Activated CD8-positive, alpha-beta memory T cell treated with anti-CD3 and anti-CD28 coated beads, Interleukin-2, amount 10 ng/mL, durations not matched to agents 7 days and 5 days (primary cell): ENCODE data around the gene CUL4B. TPM values are rescaled to one million over a fixed set of nuclear protein-coding genes. Genes with fewer than 3 reads are reported as not detected.
A peak's percentile ranks its signal among the peaks of the same experiment; 100 is the strongest.

Source experiments
- ATAC-seq: fragments of 150-1000 bp; cut with Tn5 transposase; one replicate; pipeline ENCODE4 v1.10.0; 2021; ENCODE audit warnings: moderate library complexity
- CTCF ChIA-PET: fragments of 350-600 bp; sonication (Branson Sonifier 250); formaldehyde crosslinking; loops from one replicate; lab custom pipeline; 2021; ENCODE audit warnings: antibody characterized with exemption; lab: Charles Lee
- DNase-seq: peaks from one replicate; pipeline ENCODE4 v3.0.0-alpha.2; 2020
- H3K27ac Mint-ChIP-seq: one replicate; pipeline ENCODE4 v1.8.0; 2021; ENCODE audit warnings: mild to moderate bottlenecking, mixed read lengths
- H3K27me3 Mint-ChIP-seq: one replicate; pipeline ENCODE4 v1.8.0; 2021; ENCODE audit warnings: mixed read lengths
- H3K36me3 Mint-ChIP-seq: one replicate; pipeline ENCODE4 v1.8.0; 2021; ENCODE audit warnings: mild to moderate bottlenecking, mixed read lengths
- H3K4me1 Mint-ChIP-seq: one replicate; pipeline ENCODE4 v1.8.0; 2021; ENCODE audit warnings: mixed read lengths
- H3K4me3 Mint-ChIP-seq: one replicate; pipeline ENCODE4 v1.8.0; 2021; ENCODE audit warnings: mild to moderate bottlenecking, moderate library complexity, mixed read lengths
- H3K9me3 Mint-ChIP-seq: one replicate; pipeline ENCODE4 v1.8.0; 2022; ENCODE audit warnings: low read depth, mixed read lengths
- total RNA-seq, 2 experiments: library from RNA; stranded (reverse); gene quantifications; one replicate each; pipeline ENCODE4 v1.2.3, GENCODE V29; 2021

CUL4B gene
- total RNA-seq, 2 experiments from 2014 or later = 31.1 to 32.9 TPM

DNA sequence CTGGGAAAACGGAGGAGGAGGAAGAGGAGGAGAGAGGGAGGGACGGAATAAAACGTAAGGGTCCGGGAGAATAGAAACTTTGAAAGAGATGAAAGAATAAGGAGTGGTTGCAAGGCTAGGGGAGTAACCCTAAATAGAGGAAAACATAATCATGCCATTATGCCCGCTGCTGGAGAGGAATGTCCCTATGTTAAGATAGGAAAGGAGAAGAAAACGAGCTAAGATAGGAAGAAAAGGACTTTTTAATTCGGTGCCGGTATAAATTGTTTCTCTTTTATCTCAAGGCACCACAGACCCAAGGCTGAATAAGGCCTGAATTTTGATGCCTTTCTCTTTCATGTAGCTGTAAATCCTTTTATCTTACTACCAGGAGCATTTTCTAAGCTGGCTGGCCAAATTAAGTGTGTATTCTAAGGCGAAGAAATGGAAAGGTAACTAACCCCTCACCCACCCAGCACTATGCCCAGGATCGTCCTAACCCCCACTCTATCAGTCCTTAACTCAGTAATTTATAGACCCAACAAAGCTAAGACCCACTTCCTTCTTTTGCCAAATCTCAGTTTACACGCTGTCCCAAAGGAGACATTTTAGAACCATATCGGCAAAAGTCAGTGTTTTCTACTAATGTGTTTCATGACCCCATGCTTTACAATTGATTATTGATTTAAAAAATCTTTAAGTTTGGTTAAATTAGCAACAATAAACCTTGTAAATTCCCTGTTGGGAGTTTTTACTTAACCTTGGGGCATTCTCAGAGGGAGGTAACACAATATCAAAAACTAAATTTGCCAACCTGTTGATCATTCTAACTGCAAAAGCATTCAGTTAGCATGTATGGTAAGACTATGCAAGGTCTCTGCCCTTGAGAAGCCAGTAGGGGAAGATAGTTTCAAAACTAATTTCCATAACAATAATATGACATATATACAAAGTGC lies 1.1 kb upstream of the CUL4B start:
- H3K36me3 Mint-ChIP-seq = peaks cover 3% of the 10 kb centered on the region
- H3K4me1 Mint-ChIP-seq = peaks cover 18% of the 10 kb centered on the region
- no peaks in the 10 kb centered on the region for H3K9me3 Mint-ChIP-seq
- peak overlapping the region; percentile 91 for H3K4me3 Mint-ChIP-seq
- no peak for ATAC-seq
- H3K27me3 Mint-ChIP-seq = no peaks in the 10 kb centered on the region
- peak overlapping the region; percentile 89 for H3K27ac Mint-ChIP-seq
- DNase-seq = no peak
- CTCF ChIA-PET = interaction anchor here (2.6 kb wide), 1 partner anchor 42 kb away, joined by 12 read pairs; the partner anchor contains the start of gene MCTS1

- H3K4me3 Mint-ChIP-seq = peak overlapping the region; percentile 91
- H3K4me1 Mint-ChIP-seq = peaks cover 21% of the 10 kb centered on the region
- H3K36me3 Mint-ChIP-seq = peaks cover 7% of the 10 kb centered on the region
Measured at GRCh38 chrX:120560405-120560841, 339 bp downstream of the CUL4B start.

DNA sequence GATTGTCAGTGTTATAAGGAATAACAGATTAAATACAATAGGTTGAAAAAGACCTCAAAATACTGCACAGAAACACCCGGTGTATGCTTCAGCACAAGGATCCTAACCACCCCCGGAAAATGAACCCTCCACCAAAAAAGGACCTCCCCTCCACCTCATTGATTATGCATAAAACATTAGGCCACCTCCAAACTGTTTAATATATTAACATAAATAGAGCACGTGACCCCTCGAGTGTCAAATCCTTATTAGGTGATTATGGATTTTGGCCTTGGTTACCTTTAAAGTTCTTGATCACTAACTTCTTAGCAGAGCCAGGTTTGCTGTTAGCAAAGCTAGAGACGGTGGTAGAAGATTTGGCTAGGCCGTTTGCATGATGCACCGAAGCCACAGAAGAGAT lies 958 bp downstream of the CUL4B start:
- Mint-ChIP-seq H3K4me1 (peaks cover 23% of the 10 kb centered on the region), H3K36me3 (peaks cover 9% of the 10 kb centered on the region), H3K9me3 (no peaks in the 10 kb centered on the region), H3K27ac (peak overlapping the region; percentile 89), H3K27me3 (no peaks in the 10 kb centered on the region), H3K4me3 (peak overlapping the region; percentile 91)
- no peak for ATAC-seq
- DNase-seq = no peak
- CTCF ChIA-PET = interaction anchor here (1.0 to 2.6 kb wide), 3 partner anchors 15 to 45 kb away, joined by 3 to 12 read pairs (median 3); partner anchors contain the start of gene MCTS1

More at GRCh38 chrX:120560405-120560841, 339 bp downstream of the CUL4B start:
- DNase-seq (peak; percentile 68), ATAC-seq (peak; percentile 38)
- no peaks in the 10 kb centered on the region for H3K27me3 Mint-ChIP-seq
- peak overlapping the region; percentile 89 for H3K27ac Mint-ChIP-seq
- CTCF ChIA-PET = interaction anchor here (1.0 to 2.6 kb wide), 3 partner anchors 16 to 44 kb away, joined by 3 to 12 read pairs (median 3); partner anchors contain the start of gene MCTS1
- no peaks in the 10 kb centered on the region for H3K9me3 Mint-ChIP-seq

GRCh38 chrX:120556251-120556650 lies 4.5 kb downstream of the CUL4B start:
- H3K9me3 Mint-ChIP-seq = no peaks in the 10 kb centered on the region
- no peaks in the 10 kb centered on the region for H3K27me3 Mint-ChIP-seq
- DNase-seq (no peak), ATAC-seq (no peak)
- H3K27ac Mint-ChIP-seq = no peak overlapping the region
- CTCF ChIA-PET = no interaction called here
- peaks cover 15% of the 10 kb centered on the region for H3K36me3 Mint-ChIP-seq
- H3K4me1 Mint-ChIP-seq = peaks cover 21% of the 10 kb centered on the region
- no peak overlapping the region for H3K4me3 Mint-ChIP-seq

- peaks cover 18% of the 10 kb centered on the region for H3K36me3 Mint-ChIP-seq
- CTCF ChIA-PET = no interaction called here
- ATAC-seq (peak; percentile 64), DNase-seq (no peak)
- no peaks in the 10 kb centered on the region for H3K9me3 Mint-ChIP-seq
- H3K4me1 Mint-ChIP-seq = peaks cover 23% of the 10 kb centered on the region
- H3K4me3 Mint-ChIP-seq = no peak overlapping the region
- H3K27ac Mint-ChIP-seq = peak overlapping the region; percentile 30
- no peaks in the 10 kb centered on the region for H3K27me3 Mint-ChIP-seq
Measured at GRCh38 chrX:120549483-120550452, 11.0 kb downstream of the CUL4B start.

DNA sequence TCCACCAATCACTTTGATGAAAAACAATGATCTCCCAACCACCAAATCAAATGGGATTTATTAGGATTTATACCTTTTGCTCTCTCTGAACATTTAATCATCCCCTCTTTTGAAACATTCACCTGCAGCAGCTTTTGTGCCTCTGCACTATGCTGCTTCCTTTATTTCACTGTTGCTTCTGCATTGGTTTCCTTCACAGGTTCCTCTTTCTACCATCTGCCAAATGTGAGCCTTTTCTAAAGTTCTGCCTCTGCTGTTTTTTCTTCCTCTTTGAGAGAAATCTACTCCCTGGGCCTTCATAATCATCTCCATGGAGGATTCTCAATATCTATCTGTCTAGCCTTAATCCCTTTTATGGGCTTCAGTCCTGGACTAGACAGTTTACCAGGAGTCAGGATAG lies 24.7 kb downstream of the CUL4B start:
- H3K9me3 Mint-ChIP-seq = no peaks in the 10 kb centered on the region
- H3K4me1 Mint-ChIP-seq = no peaks in the 10 kb centered on the region
- no peak for ATAC-seq
- no peak for DNase-seq
- no peak overlapping the region for H3K4me3 Mint-ChIP-seq
- CTCF ChIA-PET = no interaction called here
- H3K27ac Mint-ChIP-seq = peak overlapping the region; percentile 19
- H3K36me3 Mint-ChIP-seq = peaks cover 28% of the 10 kb centered on the region
- no peaks in the 10 kb centered on the region for H3K27me3 Mint-ChIP-seq

- peaks cover 25% of the 10 kb centered on the region for H3K36me3 Mint-ChIP-seq
- CTCF ChIA-PET = no interaction called here
- no peak for ATAC-seq
Measured at GRCh38 chrX:120534413-120535205, 26.2 kb downstream of the CUL4B start.

DNA sequence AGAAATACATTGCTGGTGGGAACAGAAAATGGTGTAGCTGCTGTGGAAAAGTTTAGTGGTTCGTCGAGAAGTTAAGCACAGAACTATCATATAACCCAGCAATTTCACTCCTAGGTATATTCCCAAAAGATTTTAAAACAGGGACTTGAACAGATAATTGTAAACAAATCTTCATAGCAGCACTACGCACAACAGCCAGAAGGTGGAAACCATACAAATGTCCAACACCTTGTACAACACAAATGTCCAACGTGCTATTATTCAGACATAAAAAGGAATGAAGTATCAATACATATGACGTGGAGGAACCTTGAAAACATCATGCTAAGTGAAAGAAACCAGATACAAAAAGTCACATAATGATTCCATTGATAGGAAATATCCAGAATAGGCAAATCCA lies 37.9 kb downstream of the CUL4B start:
- ATAC-seq (no peak), DNase-seq (no peak)
- no peak overlapping the region for H3K27ac Mint-ChIP-seq
- H3K9me3 Mint-ChIP-seq = no peaks in the 10 kb centered on the region
- H3K27me3 Mint-ChIP-seq = no peaks in the 10 kb centered on the region
- CTCF ChIA-PET = no interaction called here
- no peaks in the 10 kb centered on the region for H3K4me1 Mint-ChIP-seq
- H3K36me3 Mint-ChIP-seq = peaks cover 10% of the 10 kb centered on the region
- H3K4me3 Mint-ChIP-seq = no peak overlapping the region

More at GRCh38 chrX:120534413-120535205, 26.2 kb downstream of the CUL4B start:
- Mint-ChIP-seq H3K9me3 (no peaks in the 10 kb centered on the region), H3K4me3 (no peak overlapping the region), H3K27me3 (no peaks in the 10 kb centered on the region), H3K27ac (no peak overlapping the region), H3K4me1 (no peaks in the 10 kb centered on the region)
- no peak for DNase-seq

- no peak for ATAC-seq
- peaks cover 3% of the 10 kb centered on the region for H3K36me3 Mint-ChIP-seq
- no peaks in the 10 kb centered on the region for H3K4me1 Mint-ChIP-seq
- no peaks in the 10 kb centered on the region for H3K27me3 Mint-ChIP-seq
- DNase-seq = no peak
- no peaks in the 10 kb centered on the region for H3K9me3 Mint-ChIP-seq
- H3K4me3 Mint-ChIP-seq = no peak overlapping the region
- CTCF ChIA-PET = no interaction called here
- no peak overlapping the region for H3K27ac Mint-ChIP-seq
Measured at GRCh38 chrX:120517936-120518335, 42.8 kb downstream of the CUL4B start.

DNA sequence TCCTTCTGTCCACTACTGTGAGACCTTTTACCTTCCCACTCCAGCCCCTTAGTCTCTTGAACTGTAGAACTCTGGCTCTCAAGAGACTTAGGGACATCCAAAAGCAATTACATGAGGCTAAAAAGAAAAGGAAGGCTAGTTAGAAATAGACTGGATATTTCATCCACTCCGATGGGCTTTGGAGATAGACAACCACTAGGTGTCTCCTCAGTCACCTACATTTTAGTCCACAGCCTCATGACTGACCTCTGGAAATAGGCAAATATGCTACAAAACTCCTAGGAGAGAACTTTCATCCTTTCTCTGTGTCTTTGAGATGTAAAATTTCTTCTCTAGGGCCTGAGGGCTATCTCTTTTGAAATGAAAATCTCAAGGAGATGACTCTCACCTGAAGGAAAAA lies 46.5 kb downstream of the CUL4B start:
- ATAC-seq (no peak), DNase-seq (no peak)
- H3K4me3 Mint-ChIP-seq = no peak overlapping the region
- H3K27me3 Mint-ChIP-seq = no peaks in the 10 kb centered on the region
- CTCF ChIA-PET = interaction anchor here (0.8 to 1.1 kb wide), 2 partner anchors 134 to 150 kb away, joined by 3 read pairs; no protein-coding TSS in a partner anchor
- no peaks in the 10 kb centered on the region for H3K4me1 Mint-ChIP-seq
- H3K9me3 Mint-ChIP-seq = no peaks in the 10 kb centered on the region
- H3K27ac Mint-ChIP-seq = no peak overlapping the region
- no peaks in the 10 kb centered on the region for H3K36me3 Mint-ChIP-seq

DNA sequence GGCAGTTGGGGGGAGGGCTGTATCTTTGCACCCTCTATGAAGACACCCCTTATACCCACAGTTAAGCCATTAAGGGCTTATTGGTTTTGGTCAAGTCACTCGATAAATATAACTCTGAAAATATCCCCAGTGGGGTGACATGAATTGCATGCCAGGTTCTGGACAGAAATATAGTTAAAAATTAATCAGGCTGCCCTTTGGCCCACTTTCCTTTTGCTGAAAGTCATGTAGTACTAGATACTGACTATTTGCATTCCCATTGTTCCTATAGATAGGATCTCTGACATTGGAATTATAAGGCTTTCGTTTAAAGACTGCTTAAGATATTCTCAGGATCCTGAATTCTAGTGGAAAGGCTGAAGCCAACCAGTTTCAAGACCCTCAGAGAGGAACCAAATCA lies 48.1 kb downstream of the CUL4B start:
- CTCF ChIA-PET = no interaction called here
- Mint-ChIP-seq H3K4me3 (no peak overlapping the region), H3K27me3 (no peaks in the 10 kb centered on the region)

DNA sequence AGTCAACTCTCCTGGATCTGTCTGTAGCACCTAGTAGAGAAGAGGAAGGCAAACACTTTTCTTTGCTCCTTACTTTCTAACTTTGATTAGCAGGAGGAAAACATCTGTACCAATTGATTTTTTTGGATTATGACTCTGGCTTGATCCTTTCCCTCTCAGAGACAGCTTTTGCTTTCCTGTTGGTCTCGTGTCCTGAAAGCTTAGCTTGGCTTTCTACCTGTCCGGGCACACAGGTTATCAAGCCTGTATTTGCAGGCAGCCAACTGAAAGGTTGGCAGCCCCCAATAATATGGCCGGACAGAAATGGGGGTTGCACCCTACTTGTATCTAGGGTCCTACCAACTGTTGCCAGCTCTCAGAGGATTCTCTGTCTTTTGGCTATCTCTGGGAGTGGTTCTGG lies 48.5 kb downstream of the CUL4B start:
- H3K9me3 Mint-ChIP-seq = no peaks in the 10 kb centered on the region
- no peak overlapping the region for H3K4me3 Mint-ChIP-seq
- CTCF ChIA-PET = no interaction called here
- H3K36me3 Mint-ChIP-seq = no peaks in the 10 kb centered on the region
- H3K27me3 Mint-ChIP-seq = no peaks in the 10 kb centered on the region
- H3K27ac Mint-ChIP-seq = no peak overlapping the region
- no peaks in the 10 kb centered on the region for H3K4me1 Mint-ChIP-seq
- ATAC-seq (no peak), DNase-seq (no peak)

More for the DNA sequence above, 48.1 kb downstream of the CUL4B start:
- no peak overlapping the region for H3K27ac Mint-ChIP-seq
- ATAC-seq (no peak), DNase-seq (no peak)
- H3K36me3 Mint-ChIP-seq = no peaks in the 10 kb centered on the region
- no peaks in the 10 kb centered on the region for H3K9me3 Mint-ChIP-seq
- no peaks in the 10 kb centered on the region for H3K4me1 Mint-ChIP-seq
